OCI-LY1 (cell line): ENCODE results near the gene MED7.

Source experiments
- H2AFZ ChIP-seq: fragments of 200-600 bp; sonication (generic), shearing (Covaris generic); 2 replicates; pipeline ENCODE4 v1.6.0; 2014; ENCODE audit warnings: antibody characterized with exemption, mild to moderate bottlenecking, low read length
- H3F3A ChIP-seq: fragments of 200-600 bp; sonication (generic), shearing (Covaris generic); 2 replicates; pipeline ENCODE4 v1.6.0; 2014; ENCODE audit warnings: mild to moderate bottlenecking, antibody characterized with exemption, low read length, moderate library complexity; ENCODE audit not compliant: insufficient read depth
- H3K27ac ChIP-seq: fragments of 200-600 bp; sonication (generic); 2 replicates; pipeline ENCODE4 v1.5.1; 2014; ENCODE audit warnings: low read length, mixed run types, mild to moderate bottlenecking, low read depth; ENCODE audit not compliant: poor library complexity, severe bottlenecking
- H3K27me3 ChIP-seq: fragments of 200-600 bp; sonication (generic); 2 replicates; pipeline ENCODE4 v1.6.0; 2014; ENCODE audit warnings: antibody characterized with exemption, mild to moderate bottlenecking, low read length, moderate library complexity; ENCODE audit not compliant: insufficient read depth
- H3K36me3 ChIP-seq: fragments of 200-600 bp; sonication (generic); 2 replicates; pipeline ENCODE4 v1.6.1; 2014; ENCODE audit warnings: mild to moderate bottlenecking, antibody characterized with exemption, low read length, moderate library complexity, mixed read lengths; ENCODE audit not compliant: insufficient read depth
- H3K4me1 ChIP-seq: fragments of 200-600 bp; sonication (generic); 2 replicates; pipeline ENCODE4 v1.5.1; 2014; ENCODE audit warnings: mild to moderate bottlenecking, low read length, moderate library complexity; ENCODE audit not compliant: insufficient read depth, severe bottlenecking
- H3K4me2 ChIP-seq: fragments of 200-600 bp; sonication (generic), shearing (Covaris generic); 2 replicates; pipeline ENCODE4 v1.6.1; 2014; ENCODE audit warnings: low read length
- H3K4me3 ChIP-seq: fragments of 200-600 bp; sonication (generic); 2 replicates; pipeline ENCODE4 v1.5.1; 2014; ENCODE audit warnings: low read length, low read depth, mild to moderate bottlenecking, mixed read lengths; ENCODE audit not compliant: poor library complexity, severe bottlenecking
- H3K79me2 ChIP-seq: fragments of 200-600 bp; shearing (Covaris generic); 2 replicates; pipeline ENCODE4 v1.6.1; 2016; ENCODE audit warnings: mixed run types, low read length, mixed read lengths; ENCODE audit not compliant: insufficient read depth
- H3K9ac ChIP-seq: fragments of 200-600 bp; sonication (generic), shearing (Covaris generic); 2 replicates; pipeline ENCODE4 v1.6.1; 2014; ENCODE audit warnings: mild to moderate bottlenecking, low read length, mixed read lengths
- H3K9me2 ChIP-seq: fragments of 200-600 bp; sonication (generic), shearing (Covaris generic); 2 replicates; pipeline ENCODE4 v1.6.1; 2014; ENCODE audit warnings: low read depth, mild to moderate bottlenecking, low read length, mixed read lengths
- H3K9me3 ChIP-seq: fragments of 200-600 bp; shearing (Covaris generic); 2 replicates; pipeline ENCODE4 v1.6.1; 2014; ENCODE audit warnings: low read length, mixed read lengths
- H4K20me1 ChIP-seq: fragments of 200-600 bp; sonication (generic), shearing (Covaris generic); 2 replicates; pipeline ENCODE4 v1.6.0; 2016; ENCODE audit warnings: mild to moderate bottlenecking, low read length; ENCODE audit not compliant: insufficient read depth
- EZH2 ChIP-seq: fragments of 200-600 bp; sonication (generic), shearing (Covaris generic); IDR thresholded peaks from 2 replicates; pipeline ENCODE4 v1.8.0; 2017; ENCODE audit warnings: borderline replicate concordance, mixed run types, mild to moderate bottlenecking, antibody characterized with exemption, low read length, moderate library complexity, mixed read lengths
- TF ChIP-seq, protein P1 (sequence below): fragments of 200-600 bp; sonication (generic), shearing (Covaris generic); IDR thresholded peaks from 2 replicates; pipeline ENCODE4 v1.5.1; 2017; ENCODE audit warnings: mild to moderate bottlenecking, antibody characterized with exemption, low read length, moderate library complexity, mixed read lengths

MED7 gene

DNA sequence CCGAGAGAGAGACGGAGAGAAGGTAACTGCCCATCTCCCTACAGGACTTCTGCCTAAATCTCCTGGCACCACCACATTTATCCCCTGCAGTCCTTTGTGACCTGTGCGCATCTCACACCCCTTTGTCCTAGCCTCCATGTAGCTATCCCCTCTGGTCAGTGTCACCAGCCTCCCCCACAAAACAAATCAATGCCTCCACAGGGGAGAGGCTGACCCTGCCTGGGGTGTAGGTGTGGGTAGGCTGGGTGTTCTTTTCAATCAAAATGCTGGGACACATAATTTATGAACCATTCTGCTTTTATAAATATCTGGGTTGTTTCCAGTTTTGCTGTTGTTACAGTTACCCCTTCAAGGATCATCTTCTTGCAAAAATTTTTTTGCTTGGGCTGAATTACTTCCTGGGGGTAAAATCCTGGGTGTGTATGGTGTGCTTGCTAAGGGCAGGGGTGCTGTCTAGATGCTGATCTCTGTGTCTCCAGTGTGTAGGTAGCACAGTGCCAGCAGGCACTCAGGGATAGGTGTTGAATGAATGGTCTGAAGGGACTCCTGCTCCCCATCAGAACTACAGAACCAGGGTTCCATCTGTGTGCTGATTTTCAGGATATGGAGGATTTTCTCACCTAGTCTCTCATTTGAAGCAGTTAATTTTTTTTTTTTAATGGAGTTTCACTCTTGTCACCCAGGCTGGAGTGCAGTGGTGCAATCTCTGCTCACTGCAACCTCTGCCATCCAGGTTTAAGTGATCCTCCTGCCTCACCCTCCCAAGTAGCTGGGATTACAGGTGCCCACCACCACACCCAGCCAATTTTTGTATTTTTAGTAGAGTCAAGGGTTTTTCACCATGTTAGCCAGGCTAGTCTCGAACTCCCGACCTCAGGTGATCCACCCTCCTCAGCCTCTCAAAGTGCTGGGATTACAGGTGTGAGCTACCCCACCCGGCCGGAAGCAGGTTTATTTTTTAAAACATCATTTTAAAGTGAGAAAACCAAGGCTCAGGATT, 23.8 kb upstream of the MED7 start, which contains the start of gene GARIN3:
TSS of gene GARIN3 (minus strand) at position 51 of the 1,000 bp plus-strand sequence. CDS start 96 bp downstream, outside the sequence.
- Histone ChIP-seq H3K27me3 (no peaks in the 10 kb centered on the region), H2AFZ (no peak within 1 kb of the TSS), H3K4me1 (peaks cover 14% of the 10 kb centered on the region), H3K36me3 (no peaks in the 10 kb centered on the region), H3K9ac (no peak within 1 kb of the TSS), H3K9me2 (no peaks in the 10 kb centered on the region), H3K79me2 (no peaks in the 10 kb centered on the region), H3K4me3 (no peak within 1 kb of the TSS), H3F3A (no peaks in the 10 kb centered on the region), H3K9me3 (no peaks in the 10 kb centered on the region), H3K4me2 (no peak within 1 kb of the TSS), H3K27ac (no peak within 1 kb of the TSS), H4K20me1 (no peaks in the 10 kb centered on the region)
- TF ChIP-seq, protein P1, sequence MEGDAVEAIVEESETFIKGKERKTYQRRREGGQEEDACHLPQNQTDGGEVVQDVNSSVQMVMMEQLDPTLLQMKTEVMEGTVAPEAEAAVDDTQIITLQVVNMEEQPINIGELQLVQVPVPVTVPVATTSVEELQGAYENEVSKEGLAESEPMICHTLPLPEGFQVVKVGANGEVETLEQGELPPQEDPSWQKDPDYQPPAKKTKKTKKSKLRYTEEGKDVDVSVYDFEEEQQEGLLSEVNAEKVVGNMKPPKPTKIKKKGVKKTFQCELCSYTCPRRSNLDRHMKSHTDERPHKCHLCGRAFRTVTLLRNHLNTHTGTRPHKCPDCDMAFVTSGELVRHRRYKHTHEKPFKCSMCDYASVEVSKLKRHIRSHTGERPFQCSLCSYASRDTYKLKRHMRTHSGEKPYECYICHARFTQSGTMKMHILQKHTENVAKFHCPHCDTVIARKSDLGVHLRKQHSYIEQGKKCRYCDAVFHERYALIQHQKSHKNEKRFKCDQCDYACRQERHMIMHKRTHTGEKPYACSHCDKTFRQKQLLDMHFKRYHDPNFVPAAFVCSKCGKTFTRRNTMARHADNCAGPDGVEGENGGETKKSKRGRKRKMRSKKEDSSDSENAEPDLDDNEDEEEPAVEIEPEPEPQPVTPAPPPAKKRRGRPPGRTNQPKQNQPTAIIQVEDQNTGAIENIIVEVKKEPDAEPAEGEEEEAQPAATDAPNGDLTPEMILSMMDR, result no peak
- TF ChIP-seq EZH2, result no peak

DNA sequence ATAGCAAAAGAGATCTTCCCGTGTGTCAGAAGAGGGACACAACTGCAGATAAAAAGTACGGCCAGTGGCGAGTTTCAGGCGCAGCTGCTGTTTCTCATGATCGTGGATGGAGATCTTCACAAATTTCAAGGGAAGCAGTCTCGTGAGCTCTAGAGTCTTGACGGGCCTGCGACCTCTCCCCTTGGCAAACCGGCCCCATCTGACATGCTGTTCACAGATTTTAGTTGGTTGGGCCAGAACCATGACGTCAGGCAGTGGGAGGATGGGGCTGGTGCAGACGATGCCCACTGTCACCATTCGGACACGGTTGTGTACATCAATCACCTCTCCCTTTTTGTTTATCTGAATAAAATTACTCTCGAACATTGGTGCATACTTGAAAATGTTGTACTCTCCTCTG, 23.0 kb upstream of the MED7 start:
- no peaks in the 10 kb centered on the region for H3F3A ChIP-seq
- no peak for TF ChIP-seq EZH2
- TF ChIP-seq, protein P1, result no peak
- H3K4me3 ChIP-seq, result no peak overlapping the region
- no peaks in the 10 kb centered on the region for H3K9me2 ChIP-seq
- no peaks in the 10 kb centered on the region for H3K9me3 ChIP-seq
- H3K27me3 ChIP-seq, result no peaks in the 10 kb centered on the region
- no peaks in the 10 kb centered on the region for H4K20me1 ChIP-seq
- no peaks in the 10 kb centered on the region for H3K79me2 ChIP-seq
- no peak overlapping the region for H3K27ac ChIP-seq
- H3K4me2 ChIP-seq, result no peak overlapping the region
- no peak overlapping the region for H2AFZ ChIP-seq
- H3K4me1 ChIP-seq, result peaks cover 12% of the 10 kb centered on the region
- no peak overlapping the region for H3K9ac ChIP-seq
- H3K36me3 ChIP-seq, result no peaks in the 10 kb centered on the region

DNA sequence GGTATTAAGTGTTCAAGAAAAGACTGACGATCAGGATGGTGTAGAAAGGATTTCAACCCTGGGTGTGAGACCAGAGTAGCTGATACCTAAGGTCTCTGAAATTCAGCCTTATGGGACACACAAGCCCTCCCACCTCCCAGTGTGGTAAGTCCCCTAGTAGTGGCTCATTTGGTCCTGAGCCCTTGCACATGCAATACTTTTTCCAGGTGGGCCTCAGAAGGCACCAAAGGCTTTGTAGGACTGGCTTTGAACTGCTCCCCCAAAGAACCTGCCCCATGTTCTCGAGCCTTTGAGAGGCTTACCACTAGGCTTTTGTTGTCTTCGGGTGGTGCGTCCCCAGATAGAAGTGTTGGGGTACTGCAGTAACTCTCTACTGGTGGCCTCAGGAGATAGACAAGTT, 22.6 kb upstream of the MED7 start:
- Histone ChIP-seq H3K79me2 (no peaks in the 10 kb centered on the region), H3K27ac (no peak overlapping the region), H3F3A (no peaks in the 10 kb centered on the region), H2AFZ (no peak overlapping the region), H3K9me3 (no peaks in the 10 kb centered on the region), H3K27me3 (no peaks in the 10 kb centered on the region), H3K9me2 (no peaks in the 10 kb centered on the region), H3K4me1 (peaks cover 12% of the 10 kb centered on the region), H3K4me3 (no peak overlapping the region), H4K20me1 (no peaks in the 10 kb centered on the region), H3K36me3 (no peaks in the 10 kb centered on the region), H3K9ac (no peak overlapping the region), H3K4me2 (no peak overlapping the region)
- TF ChIP-seq, protein P1, result no peak
- TF ChIP-seq EZH2, result no peak
